ENCODE results near the gene HLA-DMA. TPM values are rescaled to one million over a fixed set of nuclear protein-coding genes. Genes with fewer than 3 reads are reported as not detected.

HLA-DMA gene
- polyA plus RNA-seq, 3 donors: 434 to 526 (median 515) TPM

- no peak overlapping the region for H3K4me3 ChIP-seq (replicated peaks in 1 of 3; ENCODE audit: low read depth in 2 of 3, low read length in 3 of 3)
- peak overlapping the region in 1 of 2 donors; percentile 26 for H3K27ac ChIP-seq (ENCODE audit: low read depth in 1 of 2, low read length in 2 of 2)
- Mint-ChIP-seq H3K27me3 (ENCODE audit: low read depth in 3 of 3) (peaks cover 0 to 3% (median 0%) of the 10 kb centered on the region in 3 donors), H3K36me3 (peaks cover 89 to 98% of the 10 kb centered on the region in 2 donors), H3K9me3 (peaks cover 0 to 2% (median 0%) of the 10 kb centered on the region in 7 donors), H3K4me1 (peaks cover 60% of the 10 kb centered on the region), H3K27ac (peak overlapping the region in 4 of 7 donors; percentile 3 to 78 (median 67)), H3K4me3 (no peak overlapping the region)
- intact Hi-C loops (cut with micrococcal nuclease): no loop called here
- H3K4me2 ChIP-seq (replicated peaks; ENCODE audit: extremely low read depth, low read length, poor library complexity, severe bottlenecking): no peak overlapping the region
- H3K4me1 ChIP-seq (ENCODE audit: control insufficient read depth in 1 of 2, insufficient read depth in 2 of 2, low read length in 2 of 2): peaks cover 30 to 45% of the 10 kb centered on the region in 2 donors
- H3K27me3 ChIP-seq (ENCODE audit: control insufficient read depth in 2 of 2, insufficient read depth in 2 of 2, low read length in 2 of 2): no peaks in the 10 kb centered on the region
- no peak for TF ChIP-seq CTCF (IDR thresholded peaks at IDR 0.05)
- peaks cover 66% of the 10 kb centered on the region for H3K79me2 ChIP-seq (ENCODE audit: insufficient read depth, low read length)
- DNase-seq: no peak
- H3K9ac ChIP-seq (ENCODE audit: insufficient read depth, low read length, poor library complexity, severe bottlenecking): no peak overlapping the region
- H3K9me3 ChIP-seq (replicated peaks in 1 of 2; ENCODE audit: control insufficient read depth in 1 of 2, insufficient read depth in 1 of 2, low read length in 2 of 2): no peaks in the 10 kb centered on the region
- peaks cover 79 to 87% of the 10 kb centered on the region in 2 donors for H3K36me3 ChIP-seq (replicated peaks in 1 of 2; ENCODE audit: control insufficient read depth in 1 of 2, insufficient read depth in 2 of 2, low read length in 2 of 2)
- WGBS (ENCODE audit: insufficient coverage): 78% methylated on average over 5 of the region's 7 CpGs
- peaks cover 100% of the 10 kb centered on the region for H4K20me1 ChIP-seq (ENCODE audit: insufficient read depth, low read length)
- no peak overlapping the region for H2AFZ ChIP-seq (ENCODE audit: insufficient read depth, low read depth, low read length, poor library complexity, severe bottlenecking)
These were observed 25.0 kb upstream of the HLA-DMA start for GRCh38 chr6:32977953-32978324.

- peaks cover 100% of the 10 kb centered on the region for H4K20me1 ChIP-seq (ENCODE audit: insufficient read depth, low read length)
- peaks cover 30 to 45% of the 10 kb centered on the region in 2 donors for H3K4me1 ChIP-seq (ENCODE audit: control insufficient read depth in 1 of 2, insufficient read depth in 2 of 2, low read length in 2 of 2)
- intact Hi-C loops (cut with micrococcal nuclease): no loop called here
- no peak overlapping the region for H2AFZ ChIP-seq (ENCODE audit: insufficient read depth, low read depth, low read length, poor library complexity, severe bottlenecking)
- H3K9me3 Mint-ChIP-seq: peaks cover 0 to 6% (median 0%) of the 10 kb centered on the region in 7 donors
- no peak for DNase-seq
- peaks cover 0 to 7% (median 0%) of the 10 kb centered on the region in 3 donors for H3K27me3 Mint-ChIP-seq (ENCODE audit: low read depth in 3 of 3)
- peaks cover 91 to 100% of the 10 kb centered on the region in 2 donors for H3K36me3 Mint-ChIP-seq
- H3K4me1 Mint-ChIP-seq: peaks cover 58% of the 10 kb centered on the region
- no peak overlapping the region for H3K9ac ChIP-seq (ENCODE audit: insufficient read depth, low read length, poor library complexity, severe bottlenecking)
- peak overlapping the region in 6 of 7 donors; percentile 3 to 78 (median 8) for H3K27ac Mint-ChIP-seq
- H3K27ac ChIP-seq (ENCODE audit: low read depth in 1 of 2, low read length in 2 of 2): peak overlapping the region in 1 of 2 donors; percentile 26
- H3K9me3 ChIP-seq (replicated peaks in 1 of 2; ENCODE audit: control insufficient read depth in 1 of 2, insufficient read depth in 1 of 2, low read length in 2 of 2): no peaks in the 10 kb centered on the region
- H3K4me3 Mint-ChIP-seq: no peak overlapping the region
- H3K4me2 ChIP-seq (replicated peaks; ENCODE audit: extremely low read depth, low read length, poor library complexity, severe bottlenecking): no peak overlapping the region
- no peak for TF ChIP-seq CTCF (IDR thresholded peaks at IDR 0.05)
- H3K27me3 ChIP-seq (ENCODE audit: control insufficient read depth in 2 of 2, insufficient read depth in 2 of 2, low read length in 2 of 2): no peaks in the 10 kb centered on the region
- peaks cover 79 to 89% of the 10 kb centered on the region in 2 donors for H3K36me3 ChIP-seq (replicated peaks in 1 of 2; ENCODE audit: control insufficient read depth in 1 of 2, insufficient read depth in 2 of 2, low read length in 2 of 2)
- H3K79me2 ChIP-seq (ENCODE audit: insufficient read depth, low read length): peaks cover 71% of the 10 kb centered on the region
- 76% methylated on average over 5 of the region's 10 CpGs for WGBS (ENCODE audit: insufficient coverage)
- H3K4me3 ChIP-seq (replicated peaks in 1 of 3; ENCODE audit: low read depth in 2 of 3, low read length in 3 of 3): no peak overlapping the region
These were observed 24.5 kb upstream of the HLA-DMA start for GRCh38 chr6:32977272-32977952.

Measured in CD14-positive monocyte (primary cell).